ENCODE data around the gene REG3G.

GRCh38 chr2:78980152-78980465 is 45.4 kb upstream of the REG3G start:
- TF ChIP-seq CTCF (IDR thresholded peaks at IDR 0.05): no peak
- no peak for TF ChIP-seq FOXP4 (CRISPR knock-in tag; IDR thresholded peaks at IDR 0.05)
- no peak for TF ChIP-seq ZBTB43 (CRISPR knock-in tag; IDR thresholded peaks at IDR 0.05)
- no peak for TF ChIP-seq ZNF232 (CRISPR knock-in tag; IDR thresholded peaks at IDR 0.05)
- no peak for TF ChIP-seq CREB1 (CRISPR knock-in tag; IDR thresholded peaks at IDR 0.05)
- TF ChIP-seq JUN (CRISPR knock-in tag; IDR thresholded peaks at IDR 0.05): no peak
- TF ChIP-seq ATF2 (CRISPR knock-in tag; IDR thresholded peaks at IDR 0.05; ENCODE audit: borderline replicate concordance, low read depth): no peak
